ENCODE measurements around the gene RAB30. TPM values are rescaled to one million over a fixed set of nuclear protein-coding genes. Genes with fewer than 3 reads are reported as not detected.

The RAB30 gene
- total RNA-seq, 1 experiment from 2014 or later, result 6.2 TPM

DNA sequence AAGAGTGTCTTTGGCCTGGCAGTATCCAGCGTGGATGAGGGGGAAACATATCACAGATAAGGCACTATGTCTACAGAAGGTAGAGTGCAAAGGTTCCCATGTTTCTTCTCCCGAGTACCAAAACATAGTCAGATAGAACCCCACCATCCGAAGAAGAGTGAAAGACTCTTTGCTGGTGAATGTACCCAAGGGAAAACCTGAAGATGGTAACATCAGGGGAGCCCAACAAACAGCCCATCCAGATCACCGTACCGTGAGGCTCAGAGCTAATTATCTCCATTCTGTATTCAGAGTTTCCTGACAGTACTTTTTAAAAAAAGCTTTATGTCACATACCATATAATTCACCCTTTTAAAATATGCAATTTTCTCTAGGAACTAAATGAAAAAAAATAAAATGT, 44.4 kb downstream of the RAB30 start (continued):
- TF ChIP-seq ZNF512 (CRISPR knock-in tag; IDR thresholded peaks at IDR 0.05; ENCODE audit: borderline replicate concordance), result no peak
- no peak for TF ChIP-seq OVOL2 (CRISPR knock-in tag; IDR thresholded peaks at IDR 0.05; ENCODE audit: borderline replicate concordance)
- TF ChIP-seq RORB (CRISPR knock-in tag; IDR thresholded peaks at IDR 0.05), result no peak
- TF ChIP-seq ZNF317 (CRISPR knock-in tag; IDR thresholded peaks at IDR 0.05; ENCODE audit: borderline replicate concordance, low read depth), result no peak
- no peak for TF ChIP-seq ATF2 (CRISPR knock-in tag; IDR thresholded peaks at IDR 0.05; ENCODE audit: borderline replicate concordance, low read depth)

GRCh38 chr11:83026229-83026628, 45.5 kb downstream of the RAB30 start:
- H3K27me3 Mint-ChIP-seq (ENCODE audit: low read depth), result no peaks in the 10 kb centered on the region; the same call in 1 of the 2 replicates
- ATAC-seq, result no peak
- H3K4me3 Mint-ChIP-seq, result no peak overlapping the region
- H3K9me3 Mint-ChIP-seq, result no peaks in the 10 kb centered on the region
- CTCF ChIA-PET, result no interaction called here
- no peak for DNase-seq (ENCODE audit: low spot score)
- no peaks in the 10 kb centered on the region for H3K36me3 Mint-ChIP-seq
- peaks cover 32% of the 10 kb centered on the region for H3K4me1 Mint-ChIP-seq
- POLR2A ChIA-PET, result no interaction called here
- TF ChIP-seq NR1H2 (CRISPR knock-in tag; IDR thresholded peaks at IDR 0.05) (no peak), ZNF317 (CRISPR knock-in tag; IDR thresholded peaks at IDR 0.05; ENCODE audit: borderline replicate concordance, low read depth) (no peak), MYBL2 (CRISPR knock-in tag; IDR thresholded peaks at IDR 0.05) (no peak), ZNF138 (CRISPR knock-in tag; conservative IDR thresholded peaks at IDR 0.05) (no peak), KAT7 (CRISPR knock-in tag; IDR thresholded peaks at IDR 0.05; ENCODE audit: borderline replicate concordance) (no peak), ATF3 (CRISPR knock-in tag; conservative IDR thresholded peaks at IDR 0.05) (no peak), FOXJ3 (CRISPR knock-in tag; IDR thresholded peaks at IDR 0.05; ENCODE audit: borderline replicate concordance) (no peak), PRRX2 (CRISPR knock-in tag; IDR thresholded peaks at IDR 0.05) (no peak), PRDM15 (CRISPR knock-in tag; IDR thresholded peaks at IDR 0.05) (no peak)
- TF ChIP-seq, protein P1, sequence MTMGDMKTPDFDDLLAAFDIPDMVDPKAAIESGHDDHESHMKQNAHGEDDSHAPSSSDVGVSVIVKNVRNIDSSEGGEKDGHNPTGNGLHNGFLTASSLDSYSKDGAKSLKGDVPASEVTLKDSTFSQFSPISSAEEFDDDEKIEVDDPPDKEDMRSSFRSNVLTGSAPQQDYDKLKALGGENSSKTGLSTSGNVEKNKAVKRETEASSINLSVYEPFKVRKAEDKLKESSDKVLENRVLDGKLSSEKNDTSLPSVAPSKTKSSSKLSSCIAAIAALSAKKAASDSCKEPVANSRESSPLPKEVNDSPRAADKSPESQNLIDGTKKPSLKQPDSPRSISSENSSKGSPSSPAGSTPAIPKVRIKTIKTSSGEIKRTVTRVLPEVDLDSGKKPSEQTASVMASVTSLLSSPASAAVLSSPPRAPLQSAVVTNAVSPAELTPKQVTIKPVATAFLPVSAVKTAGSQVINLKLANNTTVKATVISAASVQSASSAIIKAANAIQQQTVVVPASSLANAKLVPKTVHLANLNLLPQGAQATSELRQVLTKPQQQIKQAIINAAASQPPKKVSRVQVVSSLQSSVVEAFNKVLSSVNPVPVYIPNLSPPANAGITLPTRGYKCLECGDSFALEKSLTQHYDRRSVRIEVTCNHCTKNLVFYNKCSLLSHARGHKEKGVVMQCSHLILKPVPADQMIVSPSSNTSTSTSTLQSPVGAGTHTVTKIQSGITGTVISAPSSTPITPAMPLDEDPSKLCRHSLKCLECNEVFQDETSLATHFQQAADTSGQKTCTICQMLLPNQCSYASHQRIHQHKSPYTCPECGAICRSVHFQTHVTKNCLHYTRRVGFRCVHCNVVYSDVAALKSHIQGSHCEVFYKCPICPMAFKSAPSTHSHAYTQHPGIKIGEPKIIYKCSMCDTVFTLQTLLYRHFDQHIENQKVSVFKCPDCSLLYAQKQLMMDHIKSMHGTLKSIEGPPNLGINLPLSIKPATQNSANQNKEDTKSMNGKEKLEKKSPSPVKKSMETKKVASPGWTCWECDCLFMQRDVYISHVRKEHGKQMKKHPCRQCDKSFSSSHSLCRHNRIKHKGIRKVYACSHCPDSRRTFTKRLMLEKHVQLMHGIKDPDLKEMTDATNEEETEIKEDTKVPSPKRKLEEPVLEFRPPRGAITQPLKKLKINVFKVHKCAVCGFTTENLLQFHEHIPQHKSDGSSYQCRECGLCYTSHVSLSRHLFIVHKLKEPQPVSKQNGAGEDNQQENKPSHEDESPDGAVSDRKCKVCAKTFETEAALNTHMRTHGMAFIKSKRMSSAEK (CRISPR knock-in tag; IDR thresholded peaks at IDR 0.05; ENCODE audit: borderline replicate concordance), result no peak
- TF ChIP-seq, protein P2, sequence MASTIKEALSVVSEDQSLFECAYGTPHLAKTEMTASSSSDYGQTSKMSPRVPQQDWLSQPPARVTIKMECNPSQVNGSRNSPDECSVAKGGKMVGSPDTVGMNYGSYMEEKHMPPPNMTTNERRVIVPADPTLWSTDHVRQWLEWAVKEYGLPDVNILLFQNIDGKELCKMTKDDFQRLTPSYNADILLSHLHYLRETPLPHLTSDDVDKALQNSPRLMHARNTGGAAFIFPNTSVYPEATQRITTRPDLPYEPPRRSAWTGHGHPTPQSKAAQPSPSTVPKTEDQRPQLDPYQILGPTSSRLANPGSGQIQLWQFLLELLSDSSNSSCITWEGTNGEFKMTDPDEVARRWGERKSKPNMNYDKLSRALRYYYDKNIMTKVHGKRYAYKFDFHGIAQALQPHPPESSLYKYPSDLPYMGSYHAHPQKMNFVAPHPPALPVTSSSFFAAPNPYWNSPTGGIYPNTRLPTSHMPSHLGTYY (CRISPR knock-in tag; IDR thresholded peaks at IDR 0.05), result no peak
- no peak overlapping the region for H3K27ac Mint-ChIP-seq

Data from WTC11 (cell line).